Lower leg skin (tissue), 4 donors: ENCODE results near the gene PEG3. TPM values are rescaled to one million over a fixed set of nuclear protein-coding genes. Genes with fewer than 3 reads are reported as not detected.
"Not testable (repeated sequence)": the region's sequence is repeated elsewhere in the genome, so short reads cannot be mapped to it uniquely, and the experiment has no call there.

Source experiments
- DNase-seq, 2 donors: peaks; one replicate each; pipeline ENCODE4 v3.0.0-alpha.2; 2019; ENCODE audit warnings: low spot score in 2 of 2
- H3K4me3 ChIP-seq: fragments of 200-600 bp; sonication (generic); 2 replicates; pipeline ENCODE4 v1.5.1; 2017; ENCODE audit warnings: mild to moderate bottlenecking, low read depth; ENCODE audit not compliant: poor library complexity, severe bottlenecking
- CTCF ChIP-seq, 3 donors: fragments of 450-650 bp; IDR thresholded peaks; one replicate each; pipeline ENCODE4 v1.5.1; 2016; ENCODE audit warnings: antibody characterized with exemption in 3 of 3, mild to moderate bottlenecking in 3 of 3, moderate library complexity in 2 of 3
- POLR2A ChIP-seq, 2 donors: fragments of 450-650 bp; IDR thresholded peaks; one replicate each; pipeline ENCODE4 v1.6.1; 2016 to 2017; ENCODE audit warnings: antibody characterized with exemption in 2 of 2, mild to moderate bottlenecking in 1 of 2, moderate library complexity in 1 of 2
- WGBS, 2 donors: methylation state at CpG; one replicate each; pipeline ENCODE4 v1.1.5; 2018; 5-methylcytosine and 5-hydroxymethylcytosine counted together
- intact Hi-C: fragments of 100-400 bp; cut with DNase I; formaldehyde crosslinking; loops from one replicate; pipeline ENCODE4 v1.15.0; 2023; ENCODE audit warnings: low total_unique reads
- total RNA-seq, 4 donors: library from RNA; depleted of rRNA; stranded (reverse); fragments of >200 nt; gene quantifications; one replicate each; pipeline ENCODE4 v1.1.0, GENCODE V29; 2016

PEG3 gene
- total RNA-seq, 4 donors from 2014 or later: 1.4 to 7.6 (median 3.6) TPM

GRCh38 chr19:56864443-56865125 is 24.1 kb upstream of the PEG3 start:
- intact Hi-C loops: no loop called here
- H3K4me3 ChIP-seq: no peak overlapping the region
- no peak for TF ChIP-seq POLR2A (IDR thresholded peaks at IDR 0.05)
- TF ChIP-seq CTCF (IDR thresholded peaks at IDR 0.05): no peak
- no peak for DNase-seq
- 80 to 81% methylated on average over 49 to 50 of the region's 50 CpGs for WGBS, 2 donors

- TF ChIP-seq POLR2A (IDR thresholded peaks at IDR 0.05): no peak
- TF ChIP-seq CTCF (IDR thresholded peaks at IDR 0.05): no peak
- DNase-seq: no peak
- 75 to 84% methylated on average over 4 of the region's 4 CpGs for WGBS, 2 donors
- intact Hi-C loops: no loop called here
- H3K4me3 ChIP-seq: no peak overlapping the region
Measured at GRCh38 chr19:56862741-56863140, 22.2 kb upstream of the PEG3 start.

- WGBS, 2 donors: 86 to 92% methylated on average over 10 of the region's 10 CpGs
- H3K4me3 ChIP-seq: not testable (repeated sequence)
Measured at GRCh38 chr19:56860409-56860808, 19.9 kb upstream of the PEG3 start.

GRCh38 chr19:56858026-56858425 is 17.5 kb upstream of the PEG3 start:
- intact Hi-C loops: no loop called here
- no peak overlapping the region for H3K4me3 ChIP-seq
- no peak for TF ChIP-seq POLR2A (IDR thresholded peaks at IDR 0.05)
- no peak for TF ChIP-seq CTCF (IDR thresholded peaks at IDR 0.05)
- 90 to 91% methylated on average over 4 of the region's 4 CpGs for WGBS, 2 donors
- no peak for DNase-seq

More at GRCh38 chr19:56860409-56860808, 19.9 kb upstream of the PEG3 start:
- DNase-seq, intact Hi-C loops: not testable (repeated sequence)

GRCh38 chr19:56856822-56857221 is 16.3 kb upstream of the PEG3 start:
- TF ChIP-seq CTCF (IDR thresholded peaks at IDR 0.05) (no peak), POLR2A (IDR thresholded peaks at IDR 0.05) (no peak)
- DNase-seq: no peak
- intact Hi-C loops: no loop called here
- WGBS, 2 donors: 90 to 94% methylated on average over 3 of the region's 3 CpGs
- no peak overlapping the region for H3K4me3 ChIP-seq

- DNase-seq, intact Hi-C loops, H3K4me3 ChIP-seq: not testable (repeated sequence)
- WGBS, 2 donors: 90 to 96% methylated on average over 2 of the region's 2 CpGs
Measured at GRCh38 chr19:56852361-56852760, 11.8 kb upstream of the PEG3 start.

- TF ChIP-seq CTCF (IDR thresholded peaks at IDR 0.05) (no peak), POLR2A (IDR thresholded peaks at IDR 0.05) (no peak)
- H3K4me3 ChIP-seq: no peak overlapping the region
- WGBS, 2 donors: 66 to 69% methylated on average over 4 of the region's 4 CpGs
- no peak for DNase-seq
- intact Hi-C loops: no loop called here
Measured at GRCh38 chr19:56848166-56848565, 7.6 kb upstream of the PEG3 start.
